Measurements from ENCODE around the gene LBX1. TPM values are rescaled to one million over a fixed set of nuclear protein-coding genes. Genes with fewer than 3 reads are reported as not detected.

The LBX1 gene
- total RNA-seq, 1 donor from 2014 or later: not detected

GRCh38 chr10:101225846-101226421 is 3.3 kb downstream of the LBX1 start:
- DNase-seq (ENCODE audit: low read depth): no peak

GRCh38 chr10:101224910-101225823 is 4.1 kb downstream of the LBX1 start:
- DNase-seq (ENCODE audit: low read depth): no peak

GRCh38 chr10:101224060-101224909 is 5.0 kb downstream of the LBX1 start:
- no peak for DNase-seq (ENCODE audit: low read depth)

- DNase-seq (ENCODE audit: low read depth): no peak
These were observed 5.8 kb downstream of the LBX1 start for GRCh38 chr10:101223274-101224059.

GRCh38 chr10:101222683-101223273 is 6.5 kb downstream of the LBX1 start:
- no peak for DNase-seq (ENCODE audit: low read depth)

- DNase-seq (ENCODE audit: low read depth): no peak
These were observed 7.2 kb downstream of the LBX1 start for GRCh38 chr10:101221963-101222531.

GRCh38 chr10:101221549-101221948 is 7.7 kb downstream of the LBX1 start:
- DNase-seq (ENCODE audit: low read depth): no peak

- no peak for DNase-seq (ENCODE audit: low read depth)
These were observed 9.3 kb downstream of the LBX1 start for GRCh38 chr10:101219946-101220451.

GRCh38 chr10:101219139-101219945 is 9.9 kb downstream of the LBX1 start:
- no peak for DNase-seq (ENCODE audit: low read depth)

- DNase-seq (ENCODE audit: low read depth): no peak
These were observed 10.7 kb downstream of the LBX1 start for GRCh38 chr10:101218351-101219138.

- no peak for DNase-seq (ENCODE audit: low read depth)
These were observed 11.6 kb downstream of the LBX1 start for GRCh38 chr10:101217450-101218281.

GRCh38 chr10:101217044-101217425 is 12.2 kb downstream of the LBX1 start:
- DNase-seq (ENCODE audit: low read depth): no peak

- no peak for DNase-seq (ENCODE audit: low read depth)
These were observed 12.8 kb downstream of the LBX1 start for GRCh38 chr10:101216207-101217043.

- no peak for DNase-seq (ENCODE audit: low read depth)
These were observed 13.7 kb downstream of the LBX1 start for GRCh38 chr10:101215397-101216206.

- no peak for DNase-seq (ENCODE audit: low read depth)
These were observed 14.5 kb downstream of the LBX1 start for GRCh38 chr10:101214446-101215396.

All from renal cortical epithelial cell (primary cell).